GM12864 (cell line): ENCODE results near the gene DMRTB1.

Experiments used
- DNase-seq: peaks from one replicate; pipeline ENCODE4 v3.0.0-alpha.2; 2011; ENCODE audit warnings: low read depth
- H3K4me3 ChIP-seq: 2 replicates; pipeline ENCODE4 v1.5.1; 2011; ENCODE audit warnings: mild to moderate bottlenecking, low read depth, low read length, control low read depth
- CTCF ChIP-seq: IDR thresholded peaks from 2 replicates; pipeline ENCODE4 v1.5.1; 2011; ENCODE audit warnings: low read depth, mild to moderate bottlenecking, moderate library complexity, low read length, control low read depth, inconsistent platforms; ENCODE audit errors: missing control alignments

The DMRTB1 gene

GRCh38 chr1:53480678-53481077 is 21.5 kb downstream of the DMRTB1 start:
- DNase-seq, result no peak
- TF ChIP-seq CTCF, result peak; percentile 22
- no peak overlapping the region for H3K4me3 ChIP-seq

- no peak for DNase-seq
- TF ChIP-seq CTCF, result no peak
- no peak overlapping the region for H3K4me3 ChIP-seq
Measured at GRCh38 chr1:53481456-53481855, 22.3 kb downstream of the DMRTB1 start.

GRCh38 chr1:53482441-53483153 is 23.4 kb downstream of the DMRTB1 start:
- TF ChIP-seq CTCF, result no peak
- no peak for DNase-seq
- H3K4me3 ChIP-seq, result no peak overlapping the region

GRCh38 chr1:53483170-53483569 is 24.0 kb downstream of the DMRTB1 start:
- TF ChIP-seq CTCF, result no peak
- no peak overlapping the region for H3K4me3 ChIP-seq
- no peak for DNase-seq

- no peak for TF ChIP-seq CTCF
- no peak overlapping the region for H3K4me3 ChIP-seq
- no peak for DNase-seq
Measured at GRCh38 chr1:53483656-53484055, 24.5 kb downstream of the DMRTB1 start.

- TF ChIP-seq CTCF, result no peak
- H3K4me3 ChIP-seq, result no peak overlapping the region
- DNase-seq, result no peak
Measured at GRCh38 chr1:53484705-53485477, 25.7 kb downstream of the DMRTB1 start.
